BLaER1 (cell line): Measurements from ENCODE around the gene SGSM1.

Experiments used
- H3K27ac ChIP-seq: shearing (Covaris generic); formaldehyde crosslinking; 2 replicates; pipeline ENCODE4 v1.8.1; 2022
- H3K27me3 ChIP-seq: shearing (Covaris generic); formaldehyde crosslinking; 2 replicates; pipeline ENCODE4 v1.8.1; 2022
- H3K36me3 ChIP-seq: shearing (Covaris generic); formaldehyde crosslinking; 2 replicates; pipeline ENCODE4 v1.8.1; 2022
- H3K4me1 ChIP-seq: shearing (Covaris generic); formaldehyde crosslinking; 2 replicates; pipeline ENCODE4 v1.8.1; 2022
- H3K4me2 ChIP-seq: shearing (Covaris generic); formaldehyde crosslinking; 2 replicates; pipeline ENCODE4 v1.8.1; 2022
- H3K4me3 ChIP-seq: shearing (Covaris generic); formaldehyde crosslinking; 2 replicates; pipeline ENCODE4 v1.8.1; 2022
- H3K9ac ChIP-seq: shearing (Covaris generic); formaldehyde crosslinking; 2 replicates; pipeline ENCODE4 v1.8.1; 2022
- H3K9me3 ChIP-seq: shearing (Covaris generic); formaldehyde crosslinking; 2 replicates; pipeline ENCODE4 v1.8.1; 2022
- H4K20me1 ChIP-seq: shearing (Covaris generic); formaldehyde crosslinking; 2 replicates; pipeline ENCODE4 v1.8.1; 2022
- Cebpa-rat ChIP-seq: shearing (Covaris generic); IDR thresholded peaks from 2 replicates; pipeline ENCODE4 v1.8.1; 2022

SGSM1 gene

GRCh38 chr22:24807284-24807950 is 1.4 kb downstream of the SGSM1 start:
- Histone ChIP-seq H3K9ac (no peak overlapping the region), H3K4me1 (no peaks in the 10 kb centered on the region), H3K27ac (no peak overlapping the region), H3K4me2 (no peak overlapping the region), H3K36me3 (no peaks in the 10 kb centered on the region), H3K4me3 (no peak overlapping the region), H3K9me3 (no peaks in the 10 kb centered on the region), H4K20me1 (no peaks in the 10 kb centered on the region), H3K27me3 (no peaks in the 10 kb centered on the region)
- no peak for TF ChIP-seq Cebpa-rat

- Histone ChIP-seq H3K9me3 (peaks cover 2% of the 10 kb centered on the region), H3K4me1 (no peaks in the 10 kb centered on the region), H3K36me3 (no peaks in the 10 kb centered on the region), H4K20me1 (no peaks in the 10 kb centered on the region), H3K27me3 (no peaks in the 10 kb centered on the region), H3K9ac (no peak overlapping the region), H3K27ac (no peak overlapping the region), H3K4me2 (no peak overlapping the region), H3K4me3 (no peak overlapping the region)
- no peak for TF ChIP-seq Cebpa-rat
These were observed 3.3 kb downstream of the SGSM1 start for GRCh38 chr22:24809331-24809730.

DNA sequence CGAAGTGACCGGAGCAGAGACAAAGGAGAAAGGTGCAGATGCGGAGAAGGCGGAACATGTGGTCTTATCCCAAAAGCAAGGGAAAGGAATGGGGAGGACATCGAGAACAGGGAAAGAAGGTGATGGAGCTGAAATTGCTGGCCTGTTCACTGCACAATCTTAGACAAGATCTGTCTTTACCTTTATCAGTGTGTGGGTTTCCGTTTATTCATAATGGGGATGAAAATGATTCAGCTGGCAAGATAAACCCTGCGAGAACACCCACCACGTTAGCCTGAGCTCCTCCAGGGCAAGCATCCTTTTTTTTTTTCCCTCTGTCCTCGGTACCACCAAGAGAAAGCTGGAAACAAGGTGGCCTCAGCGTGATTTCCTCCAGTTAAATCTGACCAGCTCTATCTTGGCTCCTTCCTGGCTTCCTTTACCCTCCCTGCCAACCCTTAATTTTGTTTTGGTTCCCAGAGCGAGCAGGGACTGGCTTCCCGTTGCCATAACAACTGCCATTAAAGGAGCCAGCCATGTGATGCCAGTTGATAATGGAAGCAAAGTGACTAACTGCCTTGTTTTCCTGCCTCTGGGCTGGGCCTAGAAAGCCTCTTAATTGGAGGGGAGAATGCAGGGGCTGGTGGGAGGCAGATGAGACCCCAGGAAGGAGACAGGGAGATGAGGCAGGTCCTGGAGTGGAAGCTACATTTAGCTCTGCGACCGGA is 4.2 kb downstream of the SGSM1 start:
- Histone ChIP-seq H3K36me3 (no peaks in the 10 kb centered on the region), H3K4me3 (no peak overlapping the region), H3K4me2 (no peak overlapping the region), H3K4me1 (no peaks in the 10 kb centered on the region), H4K20me1 (no peaks in the 10 kb centered on the region), H3K9ac (no peak overlapping the region), H3K9me3 (peaks cover 10% of the 10 kb centered on the region), H3K27me3 (no peaks in the 10 kb centered on the region), H3K27ac (no peak overlapping the region)
- no peak for TF ChIP-seq Cebpa-rat

DNA sequence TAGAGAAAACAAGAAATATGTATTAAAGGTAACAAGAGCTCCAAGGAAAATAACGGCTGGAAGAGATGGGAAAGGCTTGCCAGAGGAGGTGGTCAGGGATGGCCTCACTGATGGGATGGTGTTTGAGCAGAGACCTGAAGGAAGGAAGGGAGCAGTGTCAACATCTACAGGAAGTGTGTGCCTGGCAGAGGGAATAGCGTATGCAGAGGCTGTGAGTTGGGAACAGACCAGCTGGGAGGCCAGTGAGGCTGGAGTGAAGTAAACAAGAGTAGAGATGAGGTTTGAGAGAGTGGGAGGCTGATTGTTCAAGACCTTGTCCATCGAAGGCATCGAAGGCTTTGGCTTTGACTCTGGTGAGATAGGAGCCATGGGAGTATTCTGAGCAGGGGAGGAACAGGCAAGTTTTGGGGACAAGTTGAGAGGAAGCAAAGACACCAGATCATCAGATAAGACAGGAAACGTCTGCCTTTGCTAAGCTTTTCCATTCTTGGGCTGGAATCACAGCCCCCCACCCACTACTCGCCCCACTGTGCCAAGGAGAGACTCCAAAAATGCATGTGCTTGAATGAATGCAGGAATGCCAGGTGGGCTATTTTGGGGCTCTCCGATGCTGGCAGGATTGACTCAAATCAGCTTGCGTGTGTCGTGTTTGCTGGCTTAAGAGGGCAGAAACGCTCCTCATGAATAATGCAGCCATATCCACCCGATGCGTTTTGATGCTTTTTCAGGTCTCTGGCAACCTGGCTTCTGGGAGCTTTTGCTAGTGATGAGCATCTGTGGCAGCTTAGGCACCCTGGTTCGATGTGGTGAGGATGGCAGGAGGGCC is 7.2 kb downstream of the SGSM1 start:
- Histone ChIP-seq H3K4me1 (no peaks in the 10 kb centered on the region), H3K4me3 (no peak overlapping the region), H3K9me3 (peaks cover 36% of the 10 kb centered on the region), H4K20me1 (no peaks in the 10 kb centered on the region), H3K36me3 (no peaks in the 10 kb centered on the region), H3K4me2 (no peak overlapping the region), H3K9ac (no peak overlapping the region), H3K27ac (no peak overlapping the region), H3K27me3 (no peaks in the 10 kb centered on the region)
- TF ChIP-seq Cebpa-rat = no peak

DNA sequence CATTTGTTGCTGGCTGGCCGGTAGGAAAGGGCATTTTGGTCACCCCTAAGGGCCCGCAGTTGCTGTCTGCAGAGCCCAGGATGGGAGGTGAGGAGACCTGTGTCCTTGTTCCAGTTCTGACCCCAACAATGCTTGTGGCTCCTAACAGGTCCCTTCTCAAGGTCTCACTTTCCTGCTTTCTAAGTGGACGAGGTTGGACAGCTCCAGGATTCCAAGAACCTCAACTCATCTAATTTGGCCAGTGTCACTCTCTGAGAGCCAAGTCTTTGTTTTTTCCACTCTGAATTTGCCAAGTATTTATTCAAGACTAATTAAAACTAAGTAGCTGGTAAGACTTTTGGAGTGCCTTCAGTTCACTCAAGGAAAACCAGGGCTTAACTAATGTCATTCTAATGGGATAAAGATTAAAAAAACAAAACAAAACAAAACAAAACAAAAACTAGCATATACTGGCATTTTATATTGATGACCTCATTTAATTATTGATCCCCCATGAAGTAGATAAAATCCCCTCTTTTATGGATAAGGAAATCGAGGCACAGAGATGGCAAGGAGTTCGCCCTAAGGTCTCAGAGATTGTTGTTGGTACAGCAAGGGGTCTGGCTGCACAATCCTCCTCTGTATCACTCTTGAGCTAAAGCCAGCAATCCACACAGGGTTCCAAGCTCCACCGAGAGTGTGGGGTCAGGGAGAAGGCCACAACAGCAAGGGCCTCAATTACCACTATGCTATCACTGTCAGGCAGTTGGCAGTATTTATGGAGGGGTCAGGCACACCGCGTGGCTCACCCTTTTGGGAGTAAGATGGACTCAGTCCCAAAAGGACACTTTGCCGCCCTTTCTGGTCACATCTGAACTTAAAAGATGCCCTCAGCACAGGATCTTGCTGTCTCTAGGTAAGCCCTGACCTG is 8.1 kb downstream of the SGSM1 start:
- Histone ChIP-seq H3K4me3 (no peak overlapping the region), H3K27me3 (no peaks in the 10 kb centered on the region), H4K20me1 (no peaks in the 10 kb centered on the region), H3K27ac (no peak overlapping the region), H3K4me1 (no peaks in the 10 kb centered on the region), H3K36me3 (no peaks in the 10 kb centered on the region), H3K9me3 (peaks cover 36% of the 10 kb centered on the region), H3K4me2 (no peak overlapping the region), H3K9ac (no peak overlapping the region)
- no peak for TF ChIP-seq Cebpa-rat

DNA sequence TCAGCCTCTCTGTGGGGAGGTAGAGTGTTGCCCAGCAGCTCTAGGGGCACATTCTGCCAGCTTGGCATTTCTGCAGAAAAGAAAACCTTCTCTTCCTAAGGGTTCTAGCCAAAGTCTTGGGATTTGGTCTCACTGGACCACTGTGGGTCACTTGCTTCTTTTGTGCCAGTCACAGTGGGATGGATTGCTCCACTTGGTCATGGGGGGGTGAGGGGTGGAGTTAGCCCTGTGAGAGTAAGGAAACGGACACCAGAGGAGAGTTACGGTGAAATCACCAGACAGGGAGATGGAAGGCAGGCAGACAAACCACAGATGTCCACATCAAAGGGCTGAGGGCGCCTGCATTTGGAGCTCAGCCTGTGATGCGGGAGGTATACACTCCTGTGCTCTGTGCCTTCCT is 10.8 kb downstream of the SGSM1 start:
- Histone ChIP-seq H3K9ac (no peak overlapping the region), H4K20me1 (no peaks in the 10 kb centered on the region), H3K4me2 (no peak overlapping the region), H3K27ac (no peak overlapping the region), H3K9me3 (peaks cover 36% of the 10 kb centered on the region), H3K36me3 (no peaks in the 10 kb centered on the region), H3K4me3 (no peak overlapping the region), H3K4me1 (no peaks in the 10 kb centered on the region), H3K27me3 (no peaks in the 10 kb centered on the region)
- TF ChIP-seq Cebpa-rat = no peak

GRCh38 chr22:24819487-24819886 is 13.5 kb downstream of the SGSM1 start:
- H3K9me3 ChIP-seq = peaks cover 33% of the 10 kb centered on the region
- no peaks in the 10 kb centered on the region for H4K20me1 ChIP-seq
- no peaks in the 10 kb centered on the region for H3K4me1 ChIP-seq
- H3K36me3 ChIP-seq = no peaks in the 10 kb centered on the region
- H3K27ac ChIP-seq = no peak overlapping the region
- no peak for TF ChIP-seq Cebpa-rat
- no peak overlapping the region for H3K9ac ChIP-seq
- H3K4me2 ChIP-seq = no peak overlapping the region
- H3K27me3 ChIP-seq = no peaks in the 10 kb centered on the region
- H3K4me3 ChIP-seq = no peak overlapping the region

DNA sequence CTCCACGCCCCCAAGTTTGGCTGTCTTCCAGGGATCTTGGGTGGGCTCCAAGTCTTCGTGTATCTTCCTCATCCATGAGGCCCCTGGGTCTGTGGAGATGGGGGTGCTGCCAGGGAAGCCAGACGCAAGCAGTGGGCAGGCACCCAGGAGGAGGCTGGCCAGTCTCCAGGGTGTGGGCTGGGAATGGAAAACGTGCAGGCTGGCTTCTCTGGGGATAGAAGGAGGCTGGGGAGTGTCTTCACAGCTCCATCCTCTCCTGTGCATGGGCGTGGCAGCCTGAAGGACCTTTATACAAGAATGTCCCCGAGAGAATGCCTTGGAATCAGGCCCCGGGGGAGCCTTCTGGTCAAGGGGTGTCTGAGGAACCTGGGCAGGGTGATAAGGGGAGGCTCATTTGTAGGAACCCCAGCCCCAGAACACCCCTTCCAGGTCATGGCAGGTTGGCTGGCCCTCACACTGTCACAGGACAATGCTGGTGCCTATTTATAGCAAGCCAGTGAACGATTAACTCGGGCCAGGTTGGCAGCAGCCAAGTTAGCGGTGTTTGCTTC is 14.0 kb downstream of the SGSM1 start:
- no peaks in the 10 kb centered on the region for H3K4me1 ChIP-seq
- no peaks in the 10 kb centered on the region for H4K20me1 ChIP-seq
- H3K4me2 ChIP-seq = no peak overlapping the region

DNA sequence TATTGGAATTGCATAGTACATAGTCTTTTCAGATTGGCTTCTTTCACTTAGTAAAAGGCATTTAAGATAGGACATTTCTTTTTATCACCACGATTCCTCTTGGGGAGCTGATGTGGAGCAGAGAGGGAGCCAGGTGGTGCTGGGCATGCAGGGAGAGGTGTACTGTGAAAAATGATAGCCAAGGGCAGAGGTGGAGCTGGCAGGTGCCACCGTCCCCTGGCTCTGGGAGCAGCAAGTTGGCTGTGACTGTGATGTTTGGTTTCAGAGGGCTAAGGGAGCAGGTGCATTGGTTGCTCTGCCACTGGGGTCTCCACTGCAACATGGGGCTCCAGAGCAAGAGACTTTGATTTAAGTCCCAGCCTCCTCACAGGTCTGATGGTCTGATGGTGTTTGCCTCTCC is 16.5 kb downstream of the SGSM1 start:
- no peaks in the 10 kb centered on the region for H3K27me3 ChIP-seq
- TF ChIP-seq Cebpa-rat = no peak
- H3K9me3 ChIP-seq = peaks cover 3% of the 10 kb centered on the region
- no peak overlapping the region for H3K4me3 ChIP-seq
- no peak overlapping the region for H3K4me2 ChIP-seq
- H3K36me3 ChIP-seq = no peaks in the 10 kb centered on the region
- H4K20me1 ChIP-seq = no peaks in the 10 kb centered on the region
- no peak overlapping the region for H3K9ac ChIP-seq
- no peaks in the 10 kb centered on the region for H3K4me1 ChIP-seq
- H3K27ac ChIP-seq = no peak overlapping the region

More for the DNA sequence above, 14.0 kb downstream of the SGSM1 start:
- Histone ChIP-seq H3K4me3 (no peak overlapping the region), H3K36me3 (no peaks in the 10 kb centered on the region), H3K9me3 (peaks cover 28% of the 10 kb centered on the region), H3K27me3 (no peaks in the 10 kb centered on the region), H3K9ac (no peak overlapping the region), H3K27ac (no peak overlapping the region)
- TF ChIP-seq Cebpa-rat = no peak
